ENCODE results near the gene DNPEP. TPM values are rescaled to one million over a fixed set of nuclear protein-coding genes. Genes with fewer than 3 reads are reported as not detected.
"Not testable (repeated sequence)": the region's sequence is repeated elsewhere in the genome, so short reads cannot be mapped to it uniquely, and the experiment has no call there.

Gene DNPEP
- total RNA-seq, 2 donors from 2014 or later: 61.5 to 71.0 TPM

DNA sequence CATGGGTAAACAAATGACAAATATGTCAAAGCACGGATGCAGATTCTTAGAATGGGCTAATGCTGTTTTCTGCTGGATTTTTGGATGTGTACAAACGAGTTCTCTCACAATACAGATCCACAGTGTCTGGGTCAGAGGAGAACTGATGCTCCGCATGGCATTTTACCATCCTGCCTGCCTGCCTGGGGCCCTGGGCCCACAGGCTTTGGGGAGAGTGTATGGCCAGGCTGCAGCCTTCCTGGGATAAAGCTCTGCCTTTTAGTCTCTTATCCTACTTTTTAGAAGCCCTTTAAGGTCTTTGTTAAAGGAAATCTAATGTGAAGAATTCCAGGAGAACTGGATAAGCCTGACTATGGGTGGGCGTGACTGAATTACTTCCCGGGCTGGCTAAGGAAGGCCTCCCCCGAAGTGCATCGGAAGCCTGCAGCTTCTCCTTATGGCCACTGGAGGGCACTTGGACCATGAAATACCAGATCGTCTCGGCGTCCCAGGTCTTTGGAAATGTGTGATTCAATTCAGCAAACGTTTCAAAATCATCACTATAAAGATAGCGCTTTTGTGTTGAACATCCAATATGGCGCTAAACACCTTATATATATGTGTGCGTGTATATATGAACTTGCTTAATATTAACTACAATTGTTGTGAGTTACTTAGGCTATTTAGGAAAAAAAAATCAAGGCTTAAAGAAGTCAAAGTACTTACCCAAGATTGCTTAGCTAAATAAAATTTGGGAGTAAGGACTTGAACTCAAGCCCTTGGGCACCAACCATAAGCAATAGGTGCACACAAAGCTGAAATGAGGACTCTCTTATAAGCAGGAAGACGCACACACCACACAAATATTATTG is 15.2 kb upstream of the DNPEP start:
- Mint-ChIP-seq H3K27ac (no peak overlapping the region), H3K4me3 (no peak overlapping the region), H3K4me1 (ENCODE audit: low read depth) (no peaks in the 10 kb centered on the region), H3K27me3 (ENCODE audit: low read depth) (peaks cover 16% of the 10 kb centered on the region), H3K9me3 (no peaks in the 10 kb centered on the region), H3K36me3 (ENCODE audit: insufficient read depth in 2 of 2) (no peaks in the 10 kb centered on the region)
- peak; percentile 85 to 90 for ATAC-seq (replicated peaks in 1 of 2)
- DNase-seq: peak; percentile 59 to 62

DNA sequence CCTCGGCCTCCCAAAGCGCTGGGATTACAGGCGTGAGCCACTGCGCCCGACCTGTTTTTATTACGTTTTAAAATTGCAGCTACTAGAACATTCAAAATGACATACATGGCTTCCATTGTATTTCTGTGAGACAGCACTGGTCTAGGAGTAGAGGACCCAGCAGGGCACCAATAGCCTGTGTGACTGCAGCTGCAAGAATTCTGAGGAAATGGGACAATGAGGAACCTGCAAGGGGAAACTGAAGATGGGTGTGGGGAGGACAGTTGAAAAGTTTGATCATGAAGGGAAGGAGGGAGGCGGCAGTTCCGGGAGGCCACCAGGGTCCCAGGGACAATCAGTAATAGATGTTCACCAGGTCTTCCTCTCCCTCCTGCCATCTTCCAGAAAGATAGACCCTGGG is 13.9 kb upstream of the DNPEP start:
- DNase-seq (no peak), ATAC-seq (replicated peaks in 1 of 2) (no peak)
- Mint-ChIP-seq H3K4me1 (ENCODE audit: low read depth) (no peaks in the 10 kb centered on the region), H3K27me3 (ENCODE audit: low read depth) (peaks cover 16% of the 10 kb centered on the region), H3K9me3 (no peaks in the 10 kb centered on the region), H3K36me3 (ENCODE audit: insufficient read depth in 2 of 2) (no peaks in the 10 kb centered on the region), H3K4me3 (no peak overlapping the region), H3K27ac (no peak overlapping the region)

DNA sequence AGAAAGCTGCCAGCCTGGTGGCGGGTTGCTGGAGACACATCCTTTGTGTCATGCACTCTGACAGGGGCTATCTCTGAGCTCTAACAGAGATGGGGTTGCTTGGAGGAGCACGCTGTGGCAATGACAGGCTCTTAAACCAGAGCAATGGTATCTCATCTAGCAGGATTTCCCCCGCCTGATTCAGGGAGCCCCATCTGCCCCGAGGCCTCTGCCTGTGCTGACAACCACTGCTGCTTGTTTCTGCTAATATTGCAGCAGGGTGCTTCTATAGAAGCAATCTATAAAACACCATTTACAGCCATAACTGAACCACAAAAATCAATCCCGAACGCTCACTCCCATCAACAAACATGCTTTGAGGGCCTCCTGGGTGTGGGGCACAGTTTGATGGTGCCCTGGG is 12.8 kb upstream of the DNPEP start:
- DNase-seq: no peak
- Mint-ChIP-seq H3K27me3 (ENCODE audit: low read depth) (peaks cover 16% of the 10 kb centered on the region), H3K4me1 (ENCODE audit: low read depth) (no peaks in the 10 kb centered on the region), H3K9me3 (no peaks in the 10 kb centered on the region), H3K36me3 (ENCODE audit: insufficient read depth in 2 of 2) (no peaks in the 10 kb centered on the region), H3K27ac (no peak overlapping the region), H3K4me3 (no peak overlapping the region)
- ATAC-seq (replicated peaks in 1 of 2): no peak

DNA sequence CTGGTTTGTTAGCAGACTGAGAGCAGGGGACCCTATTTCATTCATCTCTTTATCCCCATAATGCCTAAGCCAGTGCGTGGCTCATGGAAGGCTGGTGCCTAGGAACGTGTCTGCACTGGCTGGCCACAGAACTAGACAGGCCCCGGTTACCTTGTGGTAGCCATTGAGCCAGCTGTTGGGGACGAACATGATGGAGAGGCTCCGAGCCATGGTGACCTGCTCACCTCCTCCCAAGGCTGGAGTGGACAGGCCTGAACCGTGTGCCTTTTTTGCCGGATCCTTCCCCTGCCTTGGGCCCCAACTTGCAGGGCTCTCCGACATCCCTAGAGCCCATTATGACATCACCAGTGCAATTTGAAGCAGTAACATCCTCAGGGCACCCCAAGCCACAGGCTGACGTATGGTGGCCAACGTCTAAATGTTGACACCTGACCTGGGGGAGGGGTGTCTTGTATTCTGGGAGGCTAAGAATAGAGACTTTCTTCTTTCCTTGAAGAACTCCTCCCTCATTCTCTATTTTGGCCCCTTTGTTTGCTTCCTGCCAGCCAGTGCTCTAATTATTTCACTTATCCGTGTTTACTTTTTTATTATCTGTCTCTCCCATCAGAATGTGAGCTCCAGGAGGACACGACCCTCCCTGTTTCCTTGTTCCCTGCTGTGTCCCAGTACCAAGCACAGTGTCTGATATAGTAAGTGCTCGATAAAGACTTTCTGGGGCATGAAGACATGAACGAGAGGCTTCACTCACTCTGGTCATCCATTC is 12.2 kb upstream of the DNPEP start:
- H3K9me3 Mint-ChIP-seq: no peaks in the 10 kb centered on the region
- no peak overlapping the region for H3K27ac Mint-ChIP-seq
- DNase-seq: no peak
- no peaks in the 10 kb centered on the region for H3K36me3 Mint-ChIP-seq (ENCODE audit: insufficient read depth in 2 of 2)
- H3K27me3 Mint-ChIP-seq (ENCODE audit: low read depth): peaks cover 16% of the 10 kb centered on the region
- no peak for ATAC-seq (replicated peaks in 1 of 2)
- H3K4me1 Mint-ChIP-seq (ENCODE audit: low read depth): no peaks in the 10 kb centered on the region
- H3K4me3 Mint-ChIP-seq: no peak overlapping the region

DNA sequence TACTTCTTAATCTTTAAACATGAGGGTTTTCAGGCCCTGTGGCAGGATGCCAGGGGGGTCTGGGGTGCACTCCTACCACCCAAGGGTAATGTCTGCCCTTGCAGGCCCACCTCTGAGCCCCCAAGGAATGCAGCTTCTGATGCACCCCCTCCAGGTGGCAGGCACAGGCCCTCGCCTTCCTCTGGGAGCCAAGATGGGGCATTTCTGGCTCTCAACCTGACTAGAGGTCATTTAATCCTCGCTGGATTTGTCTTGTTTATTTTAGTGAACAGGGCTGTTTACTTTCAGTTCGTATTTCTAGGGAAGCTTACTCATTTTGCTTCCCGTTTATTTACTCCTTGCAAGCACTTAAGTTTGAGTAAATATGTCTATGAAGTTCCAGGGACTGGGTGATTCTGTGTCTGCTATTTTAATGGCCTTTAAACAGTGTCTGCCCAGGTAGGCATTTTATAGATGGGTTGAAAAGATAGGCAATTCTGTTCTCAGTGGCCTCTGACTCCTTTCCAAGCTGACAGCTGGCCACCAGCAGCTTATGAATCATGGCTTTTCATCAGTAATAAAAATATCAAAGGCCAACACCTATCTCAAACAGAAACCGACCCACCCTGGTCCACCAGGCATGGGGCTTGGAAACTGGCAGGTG is 11.1 kb upstream of the DNPEP start:
- Mint-ChIP-seq H3K27me3 (ENCODE audit: low read depth) (peaks cover 14% of the 10 kb centered on the region), H3K9me3 (no peaks in the 10 kb centered on the region), H3K36me3 (ENCODE audit: insufficient read depth in 2 of 2) (no peaks in the 10 kb centered on the region), H3K4me1 (ENCODE audit: low read depth) (no peaks in the 10 kb centered on the region), H3K4me3 (no peak overlapping the region), H3K27ac (no peak overlapping the region)
- DNase-seq (no peak), ATAC-seq (replicated peaks in 1 of 2) (no peak)

DNA sequence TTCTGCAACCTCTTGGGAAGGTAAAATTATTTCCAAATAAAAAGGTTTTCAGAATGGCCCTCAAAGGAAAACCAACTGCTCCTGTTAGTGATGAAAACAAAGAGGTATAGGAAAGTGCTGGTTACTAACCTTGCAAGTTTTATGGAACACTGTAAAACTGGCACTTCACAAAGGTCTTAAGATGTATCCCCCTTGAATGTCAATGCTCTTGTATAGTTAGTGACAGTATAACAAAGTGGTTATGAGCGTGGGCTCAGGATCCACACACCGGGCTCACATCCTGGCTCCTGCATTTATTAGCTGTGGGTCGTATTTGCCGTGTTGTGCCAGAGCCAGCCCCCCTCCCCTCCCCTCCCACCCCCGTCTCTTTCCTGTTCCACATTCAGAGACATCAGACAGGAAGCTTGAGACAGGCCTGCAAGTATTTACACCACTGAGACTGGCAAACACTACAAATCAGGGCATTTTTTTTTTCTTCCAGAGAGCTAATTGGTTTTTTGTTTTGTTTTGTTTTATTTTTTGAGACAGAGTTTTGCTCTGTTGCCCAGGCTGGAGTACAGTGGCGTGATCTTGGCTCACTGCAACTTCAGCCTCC is 9.2 kb upstream of the DNPEP start:
- no peak for DNase-seq
- no peaks in the 10 kb centered on the region for H3K9me3 Mint-ChIP-seq
- H3K4me1 Mint-ChIP-seq (ENCODE audit: low read depth): no peaks in the 10 kb centered on the region
- H3K27me3 Mint-ChIP-seq (ENCODE audit: low read depth): peaks cover 1% of the 10 kb centered on the region
- no peak for ATAC-seq (replicated peaks in 1 of 2)
- no peak overlapping the region for H3K4me3 Mint-ChIP-seq
- peak overlapping the region; percentile 22 for H3K27ac Mint-ChIP-seq
- H3K36me3 Mint-ChIP-seq (ENCODE audit: insufficient read depth in 2 of 2): no peaks in the 10 kb centered on the region

DNA sequence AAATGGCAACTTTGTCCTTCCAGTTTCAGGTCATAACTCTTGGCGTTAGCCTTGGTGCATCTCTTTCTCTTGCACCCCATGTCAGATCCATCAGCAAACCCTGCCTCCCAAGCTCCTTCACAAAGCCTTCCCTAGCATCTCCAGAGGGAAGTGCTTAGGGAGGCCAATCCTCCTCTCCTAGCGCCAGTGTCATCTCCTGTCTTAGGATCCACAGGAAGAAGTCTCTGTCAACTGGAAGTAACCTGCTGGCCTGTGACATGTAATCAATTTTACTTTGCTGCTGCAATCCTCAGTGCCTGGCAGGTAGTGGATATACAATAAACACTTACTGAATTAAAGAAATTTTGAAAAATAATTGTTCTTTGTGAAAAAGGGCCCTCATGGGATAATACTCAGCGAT is 7.9 kb upstream of the DNPEP start:
- Mint-ChIP-seq H3K27ac (no peak overlapping the region), H3K36me3 (ENCODE audit: insufficient read depth in 2 of 2) (no peaks in the 10 kb centered on the region), H3K27me3 (ENCODE audit: low read depth) (no peaks in the 10 kb centered on the region), H3K9me3 (no peaks in the 10 kb centered on the region), H3K4me3 (no peak overlapping the region), H3K4me1 (ENCODE audit: low read depth) (no peaks in the 10 kb centered on the region)
- ATAC-seq (replicated peaks in 1 of 2) (no peak), DNase-seq (no peak)

DNA sequence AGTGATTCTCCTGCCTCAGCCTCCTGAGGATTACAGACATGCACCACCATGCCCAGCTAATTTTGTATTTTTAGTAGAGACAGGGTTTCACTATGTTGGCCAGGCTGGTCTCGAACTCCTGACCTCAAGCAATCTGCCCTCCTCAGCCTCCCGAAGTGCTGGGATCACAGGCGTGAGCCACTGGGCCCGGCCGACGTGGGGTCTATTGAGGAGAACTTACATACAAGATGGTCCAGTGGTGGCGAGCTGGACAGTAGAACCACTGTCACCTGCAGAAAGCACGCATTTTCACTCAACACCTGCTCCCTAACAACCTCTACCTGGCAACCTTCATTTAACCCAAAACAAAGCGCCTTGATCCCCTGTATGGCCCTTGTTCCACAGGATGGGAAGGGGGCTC is 7.3 kb upstream of the DNPEP start:
- H3K4me3 Mint-ChIP-seq; H3K9me3 Mint-ChIP-seq; H3K4me1 Mint-ChIP-seq (ENCODE audit: low read depth); DNase-seq; H3K27ac Mint-ChIP-seq; ATAC-seq (replicated peaks in 1 of 2); H3K36me3 Mint-ChIP-seq (ENCODE audit: insufficient read depth in 2 of 2); H3K27me3 Mint-ChIP-seq (ENCODE audit: low read depth): not testable (repeated sequence)

DNA sequence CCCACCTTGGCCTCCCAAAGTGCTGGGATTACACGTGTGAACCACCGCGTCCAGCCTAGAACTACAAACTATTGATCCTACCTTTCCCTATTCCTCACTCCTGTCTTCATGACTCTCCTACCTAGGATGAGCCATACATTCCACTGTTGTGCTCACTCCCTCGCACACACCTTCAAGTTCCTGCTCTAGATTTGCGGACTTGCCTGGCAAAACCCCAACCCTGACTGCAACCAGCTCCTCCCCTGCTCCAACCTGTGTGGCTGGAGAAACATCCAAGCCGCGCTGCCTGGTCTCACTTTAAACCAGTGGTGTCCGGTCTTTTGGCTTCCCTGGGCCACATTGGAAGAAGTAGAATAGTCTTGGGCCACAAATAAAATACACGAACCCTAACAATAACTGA is 5.0 kb upstream of the DNPEP start:
- Mint-ChIP-seq H3K27ac (no peak overlapping the region), H3K4me3 (no peak overlapping the region), H3K4me1 (ENCODE audit: low read depth) (peaks cover 7% of the 10 kb centered on the region)

DNA sequence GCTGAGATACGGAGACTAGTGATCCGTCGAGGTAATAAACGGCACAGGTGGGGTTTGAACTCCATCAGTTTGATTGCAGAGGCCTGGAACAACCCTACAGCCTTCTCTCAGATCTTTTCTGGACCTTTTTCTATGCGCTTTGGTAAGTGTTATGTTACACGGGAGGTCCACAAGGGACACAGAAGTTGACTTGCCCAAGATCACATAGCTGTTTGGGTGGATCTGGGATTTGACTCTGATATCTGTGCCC is 1.1 kb upstream of the DNPEP start:
- H3K4me3 Mint-ChIP-seq: peak overlapping the region; percentile 74 to 80
- peaks cover 15% of the 10 kb centered on the region for H3K4me1 Mint-ChIP-seq (ENCODE audit: low read depth)
- DNase-seq (no peak), ATAC-seq (replicated peaks in 1 of 2) (no peak)
- no peaks in the 10 kb centered on the region for H3K9me3 Mint-ChIP-seq
- no peaks in the 10 kb centered on the region for H3K27me3 Mint-ChIP-seq (ENCODE audit: low read depth)
- H3K36me3 Mint-ChIP-seq (ENCODE audit: insufficient read depth in 2 of 2): peaks cover 0 to 4% of the 10 kb centered on the region in 2 donors
- no peak overlapping the region for H3K27ac Mint-ChIP-seq

More for the DNA sequence above, 5.0 kb upstream of the DNPEP start:
- Mint-ChIP-seq H3K36me3 (ENCODE audit: insufficient read depth in 2 of 2) (no peaks in the 10 kb centered on the region), H3K27me3 (ENCODE audit: low read depth) (no peaks in the 10 kb centered on the region), H3K9me3 (no peaks in the 10 kb centered on the region)
- no peak for ATAC-seq (replicated peaks in 1 of 2)
- DNase-seq: no peak

DNA sequence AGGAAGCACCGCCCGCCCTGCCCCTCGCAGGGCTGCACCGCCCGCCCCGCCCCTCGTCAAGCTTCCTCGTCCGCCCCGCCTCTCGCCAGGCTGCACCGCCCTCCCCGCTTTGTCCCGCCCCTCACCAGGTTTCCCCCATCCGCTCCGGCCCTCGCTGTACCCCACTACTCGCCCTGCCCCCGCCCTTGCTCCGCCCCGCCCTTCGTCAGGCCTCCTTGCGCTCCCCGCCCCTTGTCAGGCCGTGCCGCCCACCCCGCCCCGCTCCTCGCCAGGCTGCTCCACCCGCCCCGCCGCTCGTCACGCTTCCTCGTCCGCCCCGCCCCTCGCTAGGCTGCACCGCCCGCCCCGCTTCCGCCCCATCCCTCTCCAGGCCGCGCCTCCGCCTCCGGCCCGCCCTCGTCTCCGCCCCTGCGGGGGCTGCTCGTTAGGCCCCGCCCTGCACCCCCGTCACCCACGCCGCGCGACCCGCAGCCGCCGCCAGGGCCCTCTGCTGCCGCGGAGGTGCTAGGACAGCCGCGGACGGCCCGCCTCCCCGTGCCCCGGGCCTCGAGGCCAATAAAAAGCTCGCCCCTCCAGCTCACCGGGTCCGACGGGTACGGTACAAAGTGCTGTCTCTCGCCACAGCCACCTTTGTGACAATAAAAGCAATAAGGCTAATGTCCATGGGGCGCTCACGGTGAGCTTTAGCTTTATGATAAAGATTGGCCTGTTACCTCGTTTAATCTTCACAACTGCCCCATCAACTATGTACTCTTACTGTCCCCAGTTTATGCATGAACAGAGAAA is 602 bp upstream of the DNPEP start:
- DNase-seq (peak; percentile 99 to 100), ATAC-seq (replicated peaks in 1 of 2) (peak; percentile 81 to 83)
- no peaks in the 10 kb centered on the region for H3K9me3 Mint-ChIP-seq
- H3K27me3 Mint-ChIP-seq (ENCODE audit: low read depth): no peaks in the 10 kb centered on the region
- peaks cover 0 to 7% of the 10 kb centered on the region in 2 donors for H3K36me3 Mint-ChIP-seq (ENCODE audit: insufficient read depth in 2 of 2)
- H3K4me3 Mint-ChIP-seq: peak overlapping the region; percentile 74 to 80
- H3K27ac Mint-ChIP-seq: peak overlapping the region; percentile 75
- peaks cover 20% of the 10 kb centered on the region for H3K4me1 Mint-ChIP-seq (ENCODE audit: low read depth)

DNA sequence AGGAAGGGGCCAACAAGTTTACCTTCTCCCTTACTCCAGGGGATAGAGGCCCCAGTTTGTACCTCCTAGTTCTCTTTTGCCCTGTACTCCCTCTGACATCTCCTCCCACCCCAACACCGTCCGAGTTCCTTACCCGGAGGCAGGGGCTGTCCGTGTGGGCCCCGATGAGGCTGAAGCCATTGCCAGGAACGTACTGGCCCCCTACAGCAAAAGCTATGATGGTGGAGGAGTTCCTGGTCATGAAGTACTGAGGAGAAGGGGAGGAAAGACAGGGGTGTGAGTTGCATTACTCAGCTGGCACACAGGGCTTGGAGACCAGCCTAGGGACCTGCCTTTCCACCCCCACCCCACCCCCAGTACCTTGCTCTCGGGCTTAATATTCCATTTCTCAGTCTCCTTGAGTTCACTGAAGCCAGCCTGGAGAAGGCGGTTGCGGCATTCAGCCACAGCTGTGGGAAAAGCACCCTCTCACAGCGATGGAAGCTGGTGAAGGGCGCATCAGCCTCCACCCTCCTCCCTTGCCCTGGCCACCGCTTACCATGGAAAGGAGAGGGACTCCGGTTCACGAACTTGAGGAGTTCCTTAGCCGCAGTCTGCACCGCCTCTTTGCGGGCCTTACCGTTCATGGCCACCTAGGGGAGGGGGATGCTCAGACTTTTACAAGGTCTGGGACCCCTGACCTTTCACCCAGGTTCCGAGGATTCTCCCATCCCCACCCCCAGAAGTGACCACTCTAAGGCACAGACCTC is 1.0 kb downstream of the DNPEP start:
- ATAC-seq (replicated peaks in 1 of 2): no peak
- DNase-seq: no peak
- Mint-ChIP-seq H3K9me3 (no peaks in the 10 kb centered on the region), H3K4me1 (ENCODE audit: low read depth) (peaks cover 22% of the 10 kb centered on the region), H3K36me3 (ENCODE audit: insufficient read depth in 2 of 2) (peaks cover 0 to 8% of the 10 kb centered on the region in 2 donors), H3K27me3 (ENCODE audit: low read depth) (no peaks in the 10 kb centered on the region), H3K27ac (peak overlapping the region; percentile 94), H3K4me3 (peak overlapping the region; percentile 90 to 93)

All from activated T-cell treated with anti-CD3 and anti-CD28 coated beads, Interleukin-2, amount 50 U/mL, for 72 hours (primary cell).